Body of pancreas (tissue), 4 donors: ENCODE results near the gene PDE2A.

Experiments used
- CTCF ChIP-seq, 7 experiments: fragments of 450-650 bp in 4 of 7; fragments of 200-600 bp in 3 of 7; sonication (generic) in 3 of 7; IDR thresholded peaks; one replicate each; pipeline ENCODE4 v1.5.1; 2016 to 2019; ENCODE audit warnings: antibody characterized with exemption in 7 of 7
- POLR2A ChIP-seq, 3 donors: fragments of 450-650 bp; IDR thresholded peaks; one replicate each; pipeline ENCODE4 v1.6.1; 2016; ENCODE audit warnings: antibody characterized with exemption in 3 of 3, mild to moderate bottlenecking in 2 of 3

- no peak for TF ChIP-seq CTCF (IDR thresholded peaks at IDR 0.05)
- no peak for TF ChIP-seq POLR2A (IDR thresholded peaks at IDR 0.05)
Observed at GRCh38 chr11:72696866-72697700, 22.9 kb upstream of the PDE2A start.
